HCT116 (cell line): ENCODE measurements around the gene KRTAP1-5.

Experiments
- ATF3 ChIP-seq: IDR thresholded peaks from 2 replicates; pipeline ENCODE4 v1.6.1; 2012
- CEBPB ChIP-seq: IDR thresholded peaks from 2 replicates; pipeline ENCODE4 v1.6.1; 2012; ENCODE audit warnings: low read depth
- CTCF ChIP-seq, 3 experiments: fragments of 200-600 bp in 1 of 3; sonication (generic) in 1 of 3; IDR thresholded peaks in 2 of 3; conservative IDR thresholded peaks in 1 of 3; 2 replicates each; pipeline ENCODE4 v1.5.1; 2012 to 2017; ENCODE audit warnings: low read depth in 2 of 3, low read length in 2 of 3, antibody characterized with exemption in 1 of 3, borderline replicate concordance in 1 of 3, control low read depth in 1 of 3, mild to moderate bottlenecking in 1 of 3, mixed read lengths in 1 of 3, mixed run types in 1 of 3, moderate library complexity in 1 of 3; ENCODE audit not compliant: insufficient read depth in 1 of 3
- EGR1 ChIP-seq: IDR thresholded peaks from 2 replicates; pipeline ENCODE4 v1.6.1; 2012; ENCODE audit warnings: low read depth
- EZH2 ChIP-seq: fragments of 200-600 bp; sonication (generic); IDR thresholded peaks from 2 replicates; pipeline ENCODE4 v1.6.1; 2017; ENCODE audit warnings: antibody characterized with exemption, mixed run types
- EZH2phosphoT487 ChIP-seq: fragments of 200-600 bp; IDR thresholded peaks from 2 replicates; pipeline ENCODE4 v1.6.1; 2018; ENCODE audit warnings: antibody characterized with exemption, borderline replicate concordance
- JUND ChIP-seq: IDR thresholded peaks from 2 replicates; pipeline ENCODE4 v1.6.1; 2012
- POLR2A ChIP-seq: IDR thresholded peaks from 2 replicates; pipeline ENCODE4 v1.7.0; 2011; ENCODE audit warnings: borderline replicate concordance; ENCODE audit not compliant: insufficient read depth, insufficient read length; ENCODE audit errors: extremely low read depth
- POLR2AphosphoS5 ChIP-seq: IDR thresholded peaks from 2 replicates; pipeline ENCODE4 v1.6.1; 2011; ENCODE audit warnings: mild to moderate bottlenecking, low read depth, low read length, moderate library complexity
- RAD21 ChIP-seq: IDR thresholded peaks from 2 replicates; pipeline ENCODE4 v1.6.1; 2012; ENCODE audit warnings: low read depth, mild to moderate bottlenecking
- TCF7L2 ChIP-seq: IDR thresholded peaks from 2 replicates; pipeline ENCODE4 v1.7.0; 2011; ENCODE audit warnings: borderline replicate concordance, inconsistent platforms; ENCODE audit not compliant: insufficient read depth, insufficient read length; ENCODE audit errors: extremely low read depth
- ZFX ChIP-seq: fragments of 450-650 bp; IDR thresholded peaks from 2 replicates; pipeline ENCODE4 v1.6.1; 2017

- no peak for TF ChIP-seq EGR1
- no peak for TF ChIP-seq ZFX
- TF ChIP-seq EZH2, result no peak
- no peak for TF ChIP-seq TCF7L2
- TF ChIP-seq CTCF (IDR thresholded peaks at IDR 0.05 in 2 of 3, conservative IDR thresholded peaks at IDR 0.05 in 1 of 3; ENCODE audit: borderline replicate concordance in 1 of 3, insufficient read depth in 1 of 3, low read depth in 2 of 3, low read length in 2 of 3), result no peak
- TF ChIP-seq JUND, result no peak
- TF ChIP-seq RAD21, result no peak
- TF ChIP-seq EZH2phosphoT487, result no peak
- no peak for TF ChIP-seq POLR2AphosphoS5
- TF ChIP-seq ATF3, result no peak
- no peak for TF ChIP-seq POLR2A
- no peak for TF ChIP-seq CEBPB
These were observed 46.4 kb downstream of the KRTAP1-5 start for GRCh38 chr17:40980596-40980995.
